ENCODE measurements around the gene RNASE13. TPM values are rescaled to one million over a fixed set of nuclear protein-coding genes. Genes with fewer than 3 reads are reported as not detected.

The RNASE13 gene
- total and polyA plus RNA-seq, 2 experiments from 2014 or later, result not detected

DNA sequence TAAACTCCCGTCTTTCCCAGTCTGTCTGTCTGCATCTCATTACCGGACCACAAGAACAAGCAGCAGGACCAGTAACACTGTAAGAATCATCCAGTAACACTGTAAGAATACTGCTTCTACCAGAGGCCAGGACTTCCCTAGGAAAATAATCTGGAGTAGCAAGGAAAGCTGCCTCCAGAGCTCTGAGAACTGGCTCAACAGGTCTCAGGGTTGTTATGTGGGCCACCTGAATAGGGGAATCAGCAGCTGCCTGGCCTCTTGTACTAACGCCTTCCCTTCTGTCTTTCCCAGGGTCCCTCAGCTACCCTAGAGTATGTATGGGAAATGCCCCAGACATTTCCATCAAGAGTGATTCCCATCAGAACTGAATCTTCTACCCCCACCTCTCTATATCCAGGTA lies 36.5 kb downstream of the RNASE13 start (continued):
- TF ChIP-seq, protein P1, sequence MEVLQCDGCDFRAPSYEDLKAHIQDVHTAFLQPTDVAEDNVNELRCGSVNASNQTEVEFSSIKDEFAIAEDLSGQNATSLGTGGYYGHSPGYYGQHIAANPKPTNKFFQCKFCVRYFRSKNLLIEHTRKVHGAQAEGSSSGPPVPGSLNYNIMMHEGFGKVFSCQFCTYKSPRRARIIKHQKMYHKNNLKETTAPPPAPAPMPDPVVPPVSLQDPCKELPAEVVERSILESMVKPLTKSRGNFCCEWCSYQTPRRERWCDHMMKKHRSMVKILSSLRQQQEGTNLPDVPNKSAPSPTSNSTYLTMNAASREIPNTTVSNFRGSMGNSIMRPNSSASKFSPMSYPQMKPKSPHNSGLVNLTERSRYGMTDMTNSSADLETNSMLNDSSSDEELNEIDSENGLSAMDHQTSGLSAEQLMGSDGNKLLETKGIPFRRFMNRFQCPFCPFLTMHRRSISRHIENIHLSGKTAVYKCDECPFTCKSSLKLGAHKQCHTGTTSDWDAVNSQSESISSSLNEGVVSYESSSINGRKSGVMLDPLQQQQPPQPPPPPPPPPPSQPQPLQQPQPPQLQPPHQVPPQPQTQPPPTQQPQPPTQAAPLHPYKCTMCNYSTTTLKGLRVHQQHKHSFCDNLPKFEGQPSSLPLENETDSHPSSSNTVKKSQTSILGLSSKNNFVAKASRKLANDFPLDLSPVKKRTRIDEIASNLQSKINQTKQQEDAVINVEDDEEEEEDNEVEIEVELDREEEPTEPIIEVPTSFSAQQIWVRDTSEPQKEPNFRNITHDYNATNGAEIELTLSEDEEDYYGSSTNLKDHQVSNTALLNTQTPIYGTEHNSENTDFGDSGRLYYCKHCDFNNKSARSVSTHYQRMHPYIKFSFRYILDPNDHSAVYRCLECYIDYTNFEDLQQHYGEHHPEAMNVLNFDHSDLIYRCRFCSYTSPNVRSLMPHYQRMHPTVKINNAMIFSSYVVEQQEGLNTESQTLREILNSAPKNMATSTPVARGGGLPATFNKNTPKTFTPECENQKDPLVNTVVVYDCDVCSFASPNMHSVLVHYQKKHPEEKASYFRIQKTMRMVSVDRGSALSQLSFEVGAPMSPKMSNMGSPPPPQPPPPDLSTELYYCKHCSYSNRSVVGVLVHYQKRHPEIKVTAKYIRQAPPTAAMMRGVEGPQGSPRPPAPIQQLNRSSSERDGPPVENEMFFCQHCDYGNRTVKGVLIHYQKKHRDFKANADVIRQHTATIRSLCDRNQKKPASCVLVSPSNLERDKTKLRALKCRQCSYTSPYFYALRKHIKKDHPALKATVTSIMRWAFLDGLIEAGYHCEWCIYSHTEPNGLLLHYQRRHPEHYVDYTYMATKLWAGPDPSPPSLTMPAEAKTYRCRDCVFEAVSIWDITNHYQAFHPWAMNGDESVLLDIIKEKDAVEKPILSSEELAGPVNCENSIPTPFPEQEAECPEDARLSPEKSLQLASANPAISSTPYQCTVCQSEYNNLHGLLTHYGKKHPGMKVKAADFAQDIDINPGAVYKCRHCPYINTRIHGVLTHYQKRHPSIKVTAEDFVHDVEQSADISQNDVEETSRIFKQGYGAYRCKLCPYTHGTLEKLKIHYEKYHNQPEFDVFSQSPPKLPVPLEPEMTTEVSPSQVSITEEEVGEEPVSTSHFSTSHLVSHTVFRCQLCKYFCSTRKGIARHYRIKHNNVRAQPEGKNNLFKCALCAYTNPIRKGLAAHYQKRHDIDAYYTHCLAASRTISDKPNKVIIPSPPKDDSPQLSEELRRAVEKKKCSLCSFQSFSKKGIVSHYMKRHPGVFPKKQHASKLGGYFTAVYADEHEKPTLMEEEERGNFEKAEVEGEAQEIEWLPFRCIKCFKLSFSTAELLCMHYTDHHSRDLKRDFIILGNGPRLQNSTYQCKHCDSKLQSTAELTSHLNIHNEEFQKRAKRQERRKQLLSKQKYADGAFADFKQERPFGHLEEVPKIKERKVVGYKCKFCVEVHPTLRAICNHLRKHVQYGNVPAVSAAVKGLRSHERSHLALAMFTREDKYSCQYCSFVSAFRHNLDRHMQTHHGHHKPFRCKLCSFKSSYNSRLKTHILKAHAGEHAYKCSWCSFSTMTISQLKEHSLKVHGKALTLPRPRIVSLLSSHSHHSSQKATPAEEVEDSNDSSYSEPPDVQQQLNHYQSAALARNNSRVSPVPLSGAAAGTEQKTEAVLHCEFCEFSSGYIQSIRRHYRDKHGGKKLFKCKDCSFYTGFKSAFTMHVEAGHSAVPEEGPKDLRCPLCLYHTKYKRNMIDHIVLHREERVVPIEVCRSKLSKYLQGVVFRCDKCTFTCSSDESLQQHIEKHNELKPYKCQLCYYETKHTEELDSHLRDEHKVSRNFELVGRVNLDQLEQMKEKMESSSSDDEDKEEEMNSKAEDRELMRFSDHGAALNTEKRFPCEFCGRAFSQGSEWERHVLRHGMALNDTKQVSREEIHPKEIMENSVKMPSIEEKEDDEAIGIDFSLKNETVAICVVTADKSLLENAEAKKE (CRISPR knock-in tag; IDR thresholded peaks at IDR 0.05), result no peak
- TF ChIP-seq CTCF (conservative IDR thresholded peaks at IDR 0.05; ENCODE audit: low read depth in 2 of 2), result no peak

DNA sequence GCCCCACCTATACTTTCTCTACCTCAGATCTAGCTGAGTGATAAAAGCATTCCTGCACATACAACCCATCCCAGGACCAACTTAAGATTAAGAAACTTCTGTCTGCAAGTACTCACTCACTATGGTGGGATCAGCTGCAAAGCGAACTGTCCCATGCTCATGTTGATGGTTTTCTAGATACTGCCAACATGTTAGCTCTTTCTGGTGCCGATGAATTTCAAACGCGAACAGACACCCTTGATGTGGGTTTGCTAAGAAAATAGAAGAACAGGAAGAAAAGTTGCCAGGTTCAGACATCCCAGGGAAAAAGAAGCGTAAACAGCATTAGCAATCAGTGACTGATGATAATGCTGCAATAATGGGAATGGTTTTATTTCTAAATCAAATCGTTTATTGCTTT lies 37.0 kb downstream of the RNASE13 start:
- peaks cover 2% of the 10 kb centered on the region; the same call in 1 of the 2 replicates for H3K79me2 ChIP-seq (replicated peaks; ENCODE audit: insufficient read depth)
- Mint-ChIP-seq H3K27me3 (ENCODE audit: insufficient read depth, low read depth, poor library complexity) (peaks cover 2% of the 10 kb centered on the region), H3K4me1 (peaks cover 23% of the 10 kb centered on the region), H3K36me3 (ENCODE audit: low read depth) (peaks cover 41% of the 10 kb centered on the region), H3K27ac (no peak overlapping the region), H3K4me3 (no peak overlapping the region), H3K9me3 (no peaks in the 10 kb centered on the region)
- no peak overlapping the region for H3K4me2 ChIP-seq
- H4K20me1 ChIP-seq (replicated peaks; ENCODE audit: insufficient read depth), result no peaks in the 10 kb centered on the region; the same call in 1 of the 2 replicates
- H3K4me1 ChIP-seq (ENCODE audit: insufficient read depth), result peaks cover 6% of the 10 kb centered on the region
- H2AFZ ChIP-seq, result no peak overlapping the region
- H3F3A ChIP-seq (replicated peaks; ENCODE audit: low read depth), result 0 out of 2 replicates have a peak, but pooled peaks cover 4% of the 10 kb centered on the region
- H3K27ac ChIP-seq (ENCODE audit: low read depth), result no peak overlapping the region; the same call in 1 of the 2 replicates
- no peak for ATAC-seq
- no peak overlapping the region for H3K4me3 ChIP-seq
- no peaks in the 10 kb centered on the region for H3K9me2 ChIP-seq (ENCODE audit: insufficient read depth)
- peaks cover 38% of the 10 kb centered on the region for H3K36me3 ChIP-seq (ENCODE audit: insufficient read depth)
- DNase-seq (ENCODE audit: low spot score), result no peak
- no peaks in the 10 kb centered on the region for H3K27me3 ChIP-seq (ENCODE audit: insufficient read depth)
- TF ChIP-seq POLR2AphosphoS5 (IDR thresholded peaks at IDR 0.05; ENCODE audit: low read depth), result no peak
- TF ChIP-seq NANOG (IDR thresholded peaks at IDR 0.05; ENCODE audit: borderline replicate concordance), result no peak
- TF ChIP-seq JUNB (IDR thresholded peaks at IDR 0.05; ENCODE audit: unreplicated experiment), result no peak
- TF ChIP-seq, protein P2, sequence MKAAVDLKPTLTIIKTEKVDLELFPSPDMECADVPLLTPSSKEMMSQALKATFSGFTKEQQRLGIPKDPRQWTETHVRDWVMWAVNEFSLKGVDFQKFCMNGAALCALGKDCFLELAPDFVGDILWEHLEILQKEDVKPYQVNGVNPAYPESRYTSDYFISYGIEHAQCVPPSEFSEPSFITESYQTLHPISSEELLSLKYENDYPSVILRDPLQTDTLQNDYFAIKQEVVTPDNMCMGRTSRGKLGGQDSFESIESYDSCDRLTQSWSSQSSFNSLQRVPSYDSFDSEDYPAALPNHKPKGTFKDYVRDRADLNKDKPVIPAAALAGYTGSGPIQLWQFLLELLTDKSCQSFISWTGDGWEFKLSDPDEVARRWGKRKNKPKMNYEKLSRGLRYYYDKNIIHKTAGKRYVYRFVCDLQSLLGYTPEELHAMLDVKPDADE (IDR thresholded peaks at IDR 0.05), result no peak
- no peak for TF ChIP-seq CTCF (conservative IDR thresholded peaks at IDR 0.05; ENCODE audit: low read depth in 2 of 2)
- no peak for TF ChIP-seq STAT1 (IDR thresholded peaks at IDR 0.05; ENCODE audit: unreplicated experiment)
- no peak for TF ChIP-seq CREB1 (CRISPR knock-in tag; IDR thresholded peaks at IDR 0.05; ENCODE audit: low read depth)
